Fibroblast of lung (primary cell): ENCODE results near the gene FUT8. TPM values are rescaled to one million over a fixed set of nuclear protein-coding genes. Genes with fewer than 3 reads are reported as not detected.

Experiments used
- DNase-seq, 2 donors: peaks; one replicate each; pipeline versions ENCODE4 v3.0.0 to v3.0.0-alpha.2; 2010; ENCODE audit warnings: low read depth in 2 of 2
- H2AFZ ChIP-seq: 2 replicates; pipeline ENCODE4 v1.5.1; 2012; ENCODE audit warnings: low read length, control low read depth, inconsistent platforms
- H3K27ac ChIP-seq: 2 replicates; pipeline ENCODE4 v1.5.1; 2011; ENCODE audit warnings: low read length, control low read depth; ENCODE audit not compliant: insufficient read depth
- H3K27me3 ChIP-seq: 2 replicates; pipeline ENCODE4 v1.5.1; 2011; ENCODE audit warnings: mild to moderate bottlenecking, low read length; ENCODE audit not compliant: control insufficient read depth, insufficient read depth
- H3K36me3 ChIP-seq: 2 replicates; pipeline ENCODE4 v1.5.1; 2011; ENCODE audit warnings: low read length; ENCODE audit not compliant: control insufficient read depth, insufficient read depth
- H3K4me1 ChIP-seq: 2 replicates; pipeline ENCODE4 v1.5.1; 2011; ENCODE audit warnings: low read length; ENCODE audit not compliant: control insufficient read depth, insufficient read depth; ENCODE audit errors: extremely low read depth
- H3K4me2 ChIP-seq: 2 replicates; pipeline ENCODE4 v1.5.1; 2011; ENCODE audit warnings: low read length, control low read depth; ENCODE audit not compliant: insufficient read depth; ENCODE audit errors: extremely low read depth
- H3K4me3 ChIP-seq, 4 experiments: fragments of 200-600 bp in 1 of 4; sonication (generic) in 1 of 4; replicated peaks in 1 of 4; 2 replicates each; pipeline ENCODE4 v1.5.1; 2011 to 2016; ENCODE audit warnings: low read length in 4 of 4, low read depth in 3 of 4, mild to moderate bottlenecking in 3 of 4, control low read depth in 2 of 4, inconsistent platforms in 1 of 4, mixed read lengths in 1 of 4; ENCODE audit not compliant: insufficient read depth in 1 of 4; ENCODE audit errors: control extremely low read depth in 1 of 4
- H3K79me2 ChIP-seq: 2 replicates; pipeline ENCODE4 v1.5.1; 2012; ENCODE audit warnings: mild to moderate bottlenecking, low read length, inconsistent platforms; ENCODE audit not compliant: control insufficient read depth, insufficient read depth
- H3K9ac ChIP-seq: 2 replicates; pipeline ENCODE4 v1.5.1; 2011; ENCODE audit warnings: mild to moderate bottlenecking, low read length, control low read depth; ENCODE audit not compliant: insufficient read depth
- H3K9me3 ChIP-seq: 2 replicates; pipeline ENCODE4 v1.5.1; 2012; ENCODE audit warnings: low read depth, low read length; ENCODE audit not compliant: control insufficient read depth, insufficient read depth
- H4K20me1 ChIP-seq: 2 replicates; pipeline ENCODE4 v1.5.1; 2011; ENCODE audit warnings: low read length; ENCODE audit not compliant: control insufficient read depth, insufficient read depth; ENCODE audit errors: extremely low read depth
- EZH2 ChIP-seq: IDR thresholded peaks from 2 replicates; pipeline ENCODE4 v1.5.1; 2012; ENCODE audit warnings: low read length, control low read depth, mild to moderate bottlenecking; ENCODE audit errors: missing control alignments
- polyA plus RNA-seq, 2 donors: library from polyadenylated mRNA; depleted of rRNA in 1 of 2; stranded (reverse) in 1 of 2; unstranded in 1 of 2; fragments of >200 nt; gene quantifications; 2 replicates each; pipeline ENCODE4 v1.2.1, GENCODE V29; 2011 to 2012; ENCODE audit warnings: missing spikeins in 1 of 2
- total RNA-seq: library from RNA; depleted of rRNA; stranded (reverse); fragments of >200 nt; gene quantifications from 2 replicates; pipeline ENCODE4 v1.2.1, GENCODE V29; 2014
- TF ChIP-seq, protein P1 (sequence below), 2 donors: IDR thresholded peaks in 1 of 2; conservative IDR thresholded peaks in 1 of 2; 1 replicate in 1 of 2; 2 replicates in 1 of 2; pipeline ENCODE4 v1.5.1; 2011 to 2012; ENCODE audit warnings: low read length in 2 of 2, control low read depth in 1 of 2, inconsistent platforms in 1 of 2, low read depth in 1 of 2, mild to moderate bottlenecking in 1 of 2

FUT8 gene
- total and polyA plus RNA-seq, 2 donors (not counting 1 experiment from before 2014, with no cell fraction given): 51.4 to 95.8 TPM

DNA sequence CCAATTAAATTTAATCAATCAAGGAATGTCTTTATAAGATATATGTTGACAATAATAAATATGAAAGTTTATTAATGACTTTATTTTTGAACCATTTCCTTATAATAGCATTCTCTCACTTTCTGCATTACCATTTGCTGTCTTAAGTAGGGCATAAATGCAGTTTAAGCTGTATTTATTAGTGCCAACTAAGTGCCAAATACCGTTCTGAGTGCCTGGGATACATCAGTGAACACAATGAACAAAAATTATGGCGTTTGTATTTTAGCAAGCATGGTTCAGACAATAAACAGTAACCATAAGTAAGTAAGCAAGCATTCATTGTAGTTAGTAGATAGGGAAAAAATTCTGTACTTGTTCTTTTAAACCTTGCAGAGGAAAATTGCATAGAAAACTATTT is 145.8 kb downstream of the FUT8 start:
- Histone ChIP-seq H3K27me3 (no peaks in the 10 kb centered on the region), H2AFZ (no peak overlapping the region), H3K4me2 (no peak overlapping the region), H3K4me3 (no peak overlapping the region), H3K79me2 (no peaks in the 10 kb centered on the region), H3K9me3 (no peaks in the 10 kb centered on the region), H3K27ac (no peak overlapping the region), H4K20me1 (no peaks in the 10 kb centered on the region), H3K9ac (no peak overlapping the region), H3K36me3 (no peaks in the 10 kb centered on the region), H3K4me1 (no peaks in the 10 kb centered on the region)
- DNase-seq: no peak
- no peak for TF ChIP-seq EZH2
- TF ChIP-seq, protein P1, sequence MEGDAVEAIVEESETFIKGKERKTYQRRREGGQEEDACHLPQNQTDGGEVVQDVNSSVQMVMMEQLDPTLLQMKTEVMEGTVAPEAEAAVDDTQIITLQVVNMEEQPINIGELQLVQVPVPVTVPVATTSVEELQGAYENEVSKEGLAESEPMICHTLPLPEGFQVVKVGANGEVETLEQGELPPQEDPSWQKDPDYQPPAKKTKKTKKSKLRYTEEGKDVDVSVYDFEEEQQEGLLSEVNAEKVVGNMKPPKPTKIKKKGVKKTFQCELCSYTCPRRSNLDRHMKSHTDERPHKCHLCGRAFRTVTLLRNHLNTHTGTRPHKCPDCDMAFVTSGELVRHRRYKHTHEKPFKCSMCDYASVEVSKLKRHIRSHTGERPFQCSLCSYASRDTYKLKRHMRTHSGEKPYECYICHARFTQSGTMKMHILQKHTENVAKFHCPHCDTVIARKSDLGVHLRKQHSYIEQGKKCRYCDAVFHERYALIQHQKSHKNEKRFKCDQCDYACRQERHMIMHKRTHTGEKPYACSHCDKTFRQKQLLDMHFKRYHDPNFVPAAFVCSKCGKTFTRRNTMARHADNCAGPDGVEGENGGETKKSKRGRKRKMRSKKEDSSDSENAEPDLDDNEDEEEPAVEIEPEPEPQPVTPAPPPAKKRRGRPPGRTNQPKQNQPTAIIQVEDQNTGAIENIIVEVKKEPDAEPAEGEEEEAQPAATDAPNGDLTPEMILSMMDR (conservative IDR thresholded peaks at IDR 0.05 in 1 of 2, IDR thresholded peaks at IDR 0.05 in 1 of 2; ENCODE audit: low read depth in 1 of 2, low read length in 2 of 2): no peak

DNA sequence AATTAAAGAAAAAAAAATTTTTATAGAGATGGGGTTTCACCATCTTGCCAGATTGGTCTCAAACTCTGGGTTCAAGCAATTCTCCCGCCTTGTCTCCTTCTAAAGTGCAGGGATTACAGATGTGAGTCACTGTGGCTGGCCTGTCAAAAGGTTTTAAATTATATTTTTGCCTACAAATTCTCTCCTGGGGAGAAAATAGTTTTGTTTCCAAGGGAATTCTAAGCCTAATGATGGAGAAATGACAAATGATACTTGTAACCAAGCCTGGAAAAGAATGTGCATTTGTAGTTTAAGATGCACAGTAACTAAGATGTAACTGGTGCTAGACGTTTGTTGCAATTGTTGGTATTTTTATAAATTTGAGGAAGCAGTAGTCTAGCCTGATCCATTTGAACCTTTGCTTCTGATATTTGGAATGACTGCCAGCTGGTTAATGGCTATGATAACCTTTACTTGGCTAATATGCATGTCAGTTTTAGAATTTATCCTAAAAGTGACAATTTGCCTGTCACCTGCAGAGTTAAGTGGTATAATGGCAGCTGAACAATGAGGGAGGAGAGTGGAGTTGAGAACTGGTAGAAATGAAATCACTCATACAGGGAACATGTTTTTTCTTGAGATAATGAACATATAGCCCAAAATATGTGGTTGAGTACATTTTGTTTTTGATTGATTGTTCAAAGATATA is 148.0 kb downstream of the FUT8 start:
- H3K79me2 ChIP-seq: no peaks in the 10 kb centered on the region
- H3K27ac ChIP-seq: no peak overlapping the region
- H3K9me3 ChIP-seq: no peaks in the 10 kb centered on the region
- DNase-seq: peak in 1 of 2 donors; percentile 78
- no peak for TF ChIP-seq EZH2
- TF ChIP-seq, protein P1 (conservative IDR thresholded peaks at IDR 0.05 in 1 of 2, IDR thresholded peaks at IDR 0.05 in 1 of 2; ENCODE audit: low read depth in 1 of 2, low read length in 2 of 2): no peak
- H3K9ac ChIP-seq: no peak overlapping the region
- no peaks in the 10 kb centered on the region for H4K20me1 ChIP-seq
- H3K27me3 ChIP-seq: no peaks in the 10 kb centered on the region
- no peak overlapping the region for H2AFZ ChIP-seq
- no peak overlapping the region for H3K4me2 ChIP-seq
- no peaks in the 10 kb centered on the region for H3K4me1 ChIP-seq
- H3K4me3 ChIP-seq: no peak overlapping the region
- H3K36me3 ChIP-seq: no peaks in the 10 kb centered on the region

DNA sequence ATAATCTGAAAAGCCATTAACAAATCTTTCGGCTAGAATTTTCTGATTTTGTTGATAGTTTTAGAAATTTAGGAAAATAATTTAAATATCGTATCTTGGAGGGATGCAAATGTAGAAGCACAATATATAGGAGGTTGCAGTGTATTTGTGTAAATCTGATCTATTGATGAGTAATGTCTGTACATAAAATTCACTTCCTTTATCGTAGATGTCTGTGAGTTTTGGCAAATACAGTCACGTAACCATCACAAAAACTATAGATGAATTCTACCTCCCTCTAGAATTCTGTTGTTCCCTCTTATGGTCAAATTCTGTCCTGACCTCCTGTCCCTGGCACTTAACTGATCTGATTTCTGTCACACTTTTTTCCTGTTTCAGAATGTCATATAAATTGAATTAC is 151.8 kb downstream of the FUT8 start:
- no peaks in the 10 kb centered on the region for H3K36me3 ChIP-seq
- H3K4me2 ChIP-seq: no peak overlapping the region
- no peaks in the 10 kb centered on the region for H3K27me3 ChIP-seq
- no peak overlapping the region for H3K27ac ChIP-seq
- no peak for DNase-seq
- no peaks in the 10 kb centered on the region for H4K20me1 ChIP-seq
- TF ChIP-seq, protein P1 (conservative IDR thresholded peaks at IDR 0.05 in 1 of 2, IDR thresholded peaks at IDR 0.05 in 1 of 2; ENCODE audit: low read depth in 1 of 2, low read length in 2 of 2): no peak
- no peak for TF ChIP-seq EZH2
- no peaks in the 10 kb centered on the region for H3K9me3 ChIP-seq
- no peak overlapping the region for H3K4me3 ChIP-seq
- no peaks in the 10 kb centered on the region for H3K79me2 ChIP-seq
- H2AFZ ChIP-seq: no peak overlapping the region
- H3K4me1 ChIP-seq: no peaks in the 10 kb centered on the region
- H3K9ac ChIP-seq: no peak overlapping the region
